ENCODE results near the gene MAST3.

Gene MAST3

DNA sequence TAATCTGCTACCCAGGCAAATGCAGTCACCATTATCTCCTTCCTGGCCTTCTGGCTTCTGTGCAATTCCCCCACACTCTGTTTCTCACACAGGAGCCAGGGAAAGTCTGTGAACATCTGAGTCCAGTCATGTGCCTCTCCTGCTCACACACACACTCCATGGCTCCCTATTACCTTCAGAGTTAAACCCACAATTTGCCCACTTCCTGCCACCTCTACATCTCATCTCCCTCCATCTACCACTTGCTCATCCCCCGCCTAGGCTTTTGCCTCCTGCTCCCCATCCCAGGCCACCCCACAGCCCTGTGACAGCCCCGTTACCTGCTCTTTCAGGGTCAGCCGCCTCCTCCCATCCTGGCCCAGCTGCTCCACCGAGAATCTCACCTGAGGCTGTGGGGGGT is 24.4 kb upstream of the MAST3 start:
- H2AK5ac ChIP-seq (ENCODE audit: low read length) = no peak overlapping the region
- no peak overlapping the region for H4K5ac ChIP-seq (ENCODE audit: low read length)

DNA sequence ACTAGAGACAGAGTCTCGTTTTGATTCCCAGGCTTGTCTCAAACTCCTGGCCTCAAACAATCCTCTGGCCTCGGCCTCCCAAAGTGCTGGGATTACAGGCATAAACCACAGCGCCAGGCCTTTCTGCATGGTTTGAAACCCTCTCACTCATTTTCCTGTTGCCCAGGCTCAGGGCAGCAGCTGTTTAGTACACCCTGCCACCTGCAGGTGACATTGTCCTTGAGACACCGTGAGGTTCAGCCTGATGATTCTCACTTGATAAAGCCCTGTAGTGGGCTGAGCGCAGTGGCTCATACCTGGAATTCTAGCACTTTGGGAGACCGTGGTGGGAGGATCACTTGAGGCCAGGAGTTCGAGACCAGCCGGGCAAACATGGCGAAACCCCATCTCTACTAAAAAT is 23.4 kb upstream of the MAST3 start:
- no peak overlapping the region for H3K4me2 ChIP-seq (ENCODE audit: low read length)
- WGBS (ENCODE audit: extremely low coverage, insufficient coverage, low lambda C conversion rate) = no CpG with 5 or more reads among the region's 9 CpGs

More for the DNA sequence above, 24.4 kb upstream of the MAST3 start:
- H3K4me2 ChIP-seq (ENCODE audit: low read length) = no peak overlapping the region
- no peaks in the 10 kb centered on the region for H3K4me1 ChIP-seq (ENCODE audit: control insufficient read depth, low read depth, low read length)
- no peak for DNase-seq
- H2BK120ac ChIP-seq (ENCODE audit: low read depth, low read length) = no peak overlapping the region
- no CpG with 5 or more reads among the region's 4 CpGs for WGBS (ENCODE audit: extremely low coverage, insufficient coverage, low lambda C conversion rate)
- H3K27ac ChIP-seq (ENCODE audit: low read depth, low read length) = no peak overlapping the region
- peak overlapping the region; percentile 45 for H3K23ac ChIP-seq (ENCODE audit: low read length)
- H3K36me3 ChIP-seq (ENCODE audit: control insufficient read depth, insufficient read depth, low read length) = no peaks in the 10 kb centered on the region
- H3K79me1 ChIP-seq (ENCODE audit: low read length) = no peaks in the 10 kb centered on the region
- no peaks in the 10 kb centered on the region for H3K27me3 ChIP-seq (ENCODE audit: insufficient read depth, low read length, poor library complexity)
- H3K79me2 ChIP-seq (ENCODE audit: control insufficient read depth, insufficient read depth, low read length) = no peaks in the 10 kb centered on the region
- H3K56ac ChIP-seq (ENCODE audit: low read length) = no peak overlapping the region
- H3K9ac ChIP-seq (ENCODE audit: low read length) = no peak overlapping the region
- H3K4me3 ChIP-seq (ENCODE audit: low read length) = no peak overlapping the region
- no peak overlapping the region for H2BK15ac ChIP-seq (replicated peaks; ENCODE audit: low read depth)
- H4K8ac ChIP-seq (ENCODE audit: low read depth, low read length) = no peak overlapping the region
- H2BK5ac ChIP-seq (ENCODE audit: low read length) = no peak overlapping the region
- H3K18ac ChIP-seq (ENCODE audit: low read length) = no peak overlapping the region
- H3K4ac ChIP-seq (ENCODE audit: low read depth, low read length) = no peak overlapping the region

DNA sequence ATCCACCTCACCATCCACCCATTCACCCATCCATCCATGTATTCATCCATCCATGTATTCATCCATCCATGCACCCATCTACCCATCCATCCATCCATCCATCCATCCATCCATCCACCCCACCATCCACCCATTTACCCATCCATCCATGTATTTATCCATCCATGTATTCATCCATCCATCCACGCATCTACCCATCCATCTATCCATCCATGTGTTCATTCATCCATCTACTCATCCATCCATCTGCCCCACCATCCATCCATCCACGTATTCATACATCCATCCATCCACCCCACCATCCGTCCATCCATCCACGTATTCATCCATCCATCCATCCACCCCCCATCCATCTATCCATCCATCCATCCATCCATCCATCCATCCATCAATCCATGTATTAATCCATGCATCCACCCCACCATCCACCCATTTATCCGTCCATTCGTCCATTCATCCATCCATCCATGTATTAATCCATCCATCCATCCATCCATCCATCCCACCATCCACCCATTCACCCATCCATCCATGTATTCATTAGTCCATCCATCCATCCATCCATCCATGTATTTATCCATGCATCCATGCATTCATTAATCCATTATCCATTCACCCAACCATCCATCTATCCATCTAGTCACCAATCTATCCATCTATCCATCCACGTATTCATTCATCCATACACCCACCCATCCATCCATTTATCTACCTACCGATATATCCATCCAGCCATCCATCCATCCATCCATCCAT is 13.5 kb upstream of the MAST3 start:
- no peak for DNase-seq
- Histone ChIP-seq H3K18ac (ENCODE audit: low read length) (no peak overlapping the region), H3K56ac (ENCODE audit: low read length) (no peak overlapping the region), H3K4me1 (ENCODE audit: control insufficient read depth, low read depth, low read length) (no peaks in the 10 kb centered on the region), H3K27ac (ENCODE audit: low read depth, low read length) (no peak overlapping the region), H3K23ac (ENCODE audit: low read length) (no peak overlapping the region), H3K9ac (ENCODE audit: low read length) (no peak overlapping the region), H2AK5ac (ENCODE audit: low read length) (no peak overlapping the region), H3K79me1 (ENCODE audit: low read length) (no peaks in the 10 kb centered on the region), H2BK15ac (replicated peaks; ENCODE audit: low read depth) (no peak overlapping the region), H3K36me3 (ENCODE audit: control insufficient read depth, insufficient read depth, low read length) (no peaks in the 10 kb centered on the region), H3K4me3 (ENCODE audit: low read length) (no peak overlapping the region), H2BK5ac (ENCODE audit: low read length) (no peak overlapping the region), H4K5ac (ENCODE audit: low read length) (no peak overlapping the region), H3K4ac (ENCODE audit: low read depth, low read length) (no peak overlapping the region), H3K27me3 (ENCODE audit: insufficient read depth, low read length, poor library complexity) (no peaks in the 10 kb centered on the region), H3K4me2 (ENCODE audit: low read length) (no peak overlapping the region), H3K79me2 (ENCODE audit: control insufficient read depth, insufficient read depth, low read length) (no peaks in the 10 kb centered on the region), H4K8ac (ENCODE audit: low read depth, low read length) (no peak overlapping the region), H2BK120ac (ENCODE audit: low read depth, low read length) (no peak overlapping the region)
- WGBS (ENCODE audit: extremely low coverage, insufficient coverage, low lambda C conversion rate) = 100% methylated on average over 4 of the region's 8 CpGs

More for the DNA sequence above, 23.4 kb upstream of the MAST3 start:
- no peak overlapping the region for H3K4ac ChIP-seq (ENCODE audit: low read depth, low read length)
- no peak overlapping the region for H2BK5ac ChIP-seq (ENCODE audit: low read length)
- H4K5ac ChIP-seq (ENCODE audit: low read length) = no peak overlapping the region
- H3K4me1 ChIP-seq (ENCODE audit: control insufficient read depth, low read depth, low read length) = no peaks in the 10 kb centered on the region
- no peak overlapping the region for H2AK5ac ChIP-seq (ENCODE audit: low read length)
- no peak overlapping the region for H2BK120ac ChIP-seq (ENCODE audit: low read depth, low read length)
- no peak overlapping the region for H3K18ac ChIP-seq (ENCODE audit: low read length)
- no peaks in the 10 kb centered on the region for H3K27me3 ChIP-seq (ENCODE audit: insufficient read depth, low read length, poor library complexity)
- no peak overlapping the region for H3K23ac ChIP-seq (ENCODE audit: low read length)
- H3K9ac ChIP-seq (ENCODE audit: low read length) = no peak overlapping the region
- no peaks in the 10 kb centered on the region for H3K79me2 ChIP-seq (ENCODE audit: control insufficient read depth, insufficient read depth, low read length)
- peak; percentile 50 for DNase-seq
- no peak overlapping the region for H2BK15ac ChIP-seq (replicated peaks; ENCODE audit: low read depth)
- H3K4me3 ChIP-seq (ENCODE audit: low read length) = no peak overlapping the region
- H3K27ac ChIP-seq (ENCODE audit: low read depth, low read length) = no peak overlapping the region
- no peaks in the 10 kb centered on the region for H3K36me3 ChIP-seq (ENCODE audit: control insufficient read depth, insufficient read depth, low read length)
- H3K56ac ChIP-seq (ENCODE audit: low read length) = no peak overlapping the region
- H3K79me1 ChIP-seq (ENCODE audit: low read length) = no peaks in the 10 kb centered on the region
- H4K8ac ChIP-seq (ENCODE audit: low read depth, low read length) = no peak overlapping the region

DNA sequence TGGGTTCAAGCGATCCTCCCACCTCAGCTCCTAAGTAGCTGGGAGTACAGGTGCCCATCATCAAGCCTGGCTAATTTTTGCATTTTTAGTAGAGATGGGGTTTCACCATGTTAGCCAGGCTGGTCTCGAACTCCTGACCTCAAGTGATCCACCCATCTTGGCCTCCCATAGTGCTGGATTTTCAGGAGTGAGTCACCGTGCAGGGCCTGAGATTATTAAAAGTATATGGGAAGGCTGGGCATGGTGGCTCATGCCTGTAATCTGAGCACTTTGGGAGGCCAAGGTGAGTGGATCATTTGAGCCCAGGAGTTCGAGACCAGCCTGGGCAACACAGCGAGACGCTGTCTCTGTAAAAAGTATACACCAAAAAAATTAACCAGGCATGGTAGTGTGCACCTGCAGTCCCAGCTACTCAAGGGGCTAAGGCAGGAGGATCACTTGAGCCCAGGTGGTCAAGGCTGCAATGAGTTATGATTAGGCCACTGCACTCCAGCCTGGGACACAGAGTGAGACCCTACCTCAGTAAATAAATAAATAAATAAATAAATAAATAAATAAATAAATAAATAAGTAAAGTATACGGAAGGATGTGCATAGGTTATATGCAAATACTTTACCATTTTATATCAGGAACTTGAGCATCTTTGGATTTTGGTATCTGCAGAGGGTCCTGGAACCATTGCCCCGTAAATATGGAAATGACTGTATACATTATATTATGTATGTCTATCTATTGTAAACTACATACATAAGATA is 11.7 kb upstream of the MAST3 start:
- Histone ChIP-seq H3K27me3 (ENCODE audit: insufficient read depth, low read length, poor library complexity) (no peaks in the 10 kb centered on the region), H4K8ac (ENCODE audit: low read depth, low read length) (no peak overlapping the region), H2BK15ac (replicated peaks; ENCODE audit: low read depth) (no peak overlapping the region), H2AK5ac (ENCODE audit: low read length) (no peak overlapping the region), H4K5ac (ENCODE audit: low read length) (no peak overlapping the region), H3K4me2 (ENCODE audit: low read length) (no peak overlapping the region), H3K18ac (ENCODE audit: low read length) (no peak overlapping the region), H3K56ac (ENCODE audit: low read length) (no peak overlapping the region), H3K4ac (ENCODE audit: low read depth, low read length) (no peak overlapping the region), H3K36me3 (ENCODE audit: control insufficient read depth, insufficient read depth, low read length) (no peaks in the 10 kb centered on the region), H3K23ac (ENCODE audit: low read length) (no peak overlapping the region), H3K27ac (ENCODE audit: low read depth, low read length) (no peak overlapping the region), H2BK5ac (ENCODE audit: low read length) (no peak overlapping the region), H3K79me1 (ENCODE audit: low read length) (no peaks in the 10 kb centered on the region), H2BK120ac (ENCODE audit: low read depth, low read length) (no peak overlapping the region), H3K4me1 (ENCODE audit: control insufficient read depth, low read depth, low read length) (no peaks in the 10 kb centered on the region), H3K4me3 (ENCODE audit: low read length) (no peak overlapping the region), H3K9ac (ENCODE audit: low read length) (no peak overlapping the region), H3K79me2 (ENCODE audit: control insufficient read depth, insufficient read depth, low read length) (no peaks in the 10 kb centered on the region)
- no CpG with 5 or more reads among the region's 8 CpGs for WGBS (ENCODE audit: extremely low coverage, insufficient coverage, low lambda C conversion rate)
- no peak for DNase-seq

DNA sequence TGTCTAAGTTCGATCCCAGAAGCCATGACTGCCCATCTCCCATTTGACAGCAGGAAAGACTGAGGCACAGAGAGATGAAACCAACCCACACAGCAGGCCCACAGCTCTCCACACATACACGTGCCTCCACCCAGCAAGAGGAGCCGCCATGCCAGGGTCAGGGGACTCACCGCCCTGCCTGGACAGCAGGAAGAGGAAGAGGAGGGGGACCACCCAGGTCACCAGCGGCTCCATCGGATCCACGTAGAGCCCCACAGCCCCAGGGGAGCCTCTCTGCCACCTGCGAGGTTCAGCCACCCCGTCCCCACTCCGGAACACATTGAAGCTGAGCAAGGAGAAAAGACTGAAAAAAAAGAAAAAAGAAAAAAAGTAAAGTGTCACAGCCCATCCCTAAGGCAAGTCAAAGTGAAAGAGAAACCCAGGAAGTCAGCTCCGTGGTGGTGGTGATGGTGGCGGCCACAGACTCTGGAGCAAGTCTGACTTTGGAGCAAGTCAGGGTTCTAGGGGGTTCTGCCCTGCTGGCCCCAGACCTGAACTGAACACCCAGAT is 10.9 kb upstream of the MAST3 start, which contains the start of gene IL12RB1:
Gene IL12RB1, minus strand, starts transcription at position 345 of the 549 bp plus-strand sequence. Its CDS starts 111 bp downstream, at position 234.
- Histone ChIP-seq H2BK5ac (ENCODE audit: low read length) (no peak within 1 kb of the TSS), H3K4ac (ENCODE audit: low read depth, low read length) (no peak within 1 kb of the TSS), H3K18ac (ENCODE audit: low read length) (no peak within 1 kb of the TSS), H3K9ac (ENCODE audit: low read length) (no peak within 1 kb of the TSS), H3K4me1 (ENCODE audit: control insufficient read depth, low read depth, low read length) (no peaks in the 10 kb centered on the region), H3K27me3 (ENCODE audit: insufficient read depth, low read length, poor library complexity) (no peaks in the 10 kb centered on the region), H3K27ac (ENCODE audit: low read depth, low read length) (no peak within 1 kb of the TSS), H3K36me3 (ENCODE audit: control insufficient read depth, insufficient read depth, low read length) (no peaks in the 10 kb centered on the region), H4K5ac (ENCODE audit: low read length) (no peak within 1 kb of the TSS), H3K4me2 (ENCODE audit: low read length) (no peak within 1 kb of the TSS), H4K8ac (ENCODE audit: low read depth, low read length) (no peak within 1 kb of the TSS), H3K23ac (ENCODE audit: low read length) (no peak within 1 kb of the TSS), H3K4me3 (ENCODE audit: low read length) (no peak within 1 kb of the TSS), H3K79me1 (ENCODE audit: low read length) (no peaks in the 10 kb centered on the region), H3K79me2 (ENCODE audit: control insufficient read depth, insufficient read depth, low read length) (no peaks in the 10 kb centered on the region), H2BK15ac (replicated peaks; ENCODE audit: low read depth) (no peak within 1 kb of the TSS), H2BK120ac (ENCODE audit: low read depth, low read length) (no peak within 1 kb of the TSS), H3K56ac (ENCODE audit: low read length) (no peak within 1 kb of the TSS), H2AK5ac (ENCODE audit: low read length) (no peak within 1 kb of the TSS)
- no CpG with 5 or more reads among the region's 12 CpGs for WGBS (ENCODE audit: extremely low coverage, insufficient coverage, low lambda C conversion rate)
- DNase-seq = no peak

Data from mesendoderm (in vitro differentiated cells).